GM21786 (cell line): ENCODE measurements around the gene LGALSL.
A peak's percentile ranks its signal among the peaks of the same experiment; 100 is the strongest.

ENCODE experiments used
- ATAC-seq: cut with Tn5 transposase; IDR thresholded peaks from one replicate; pipeline ENCODE4 v1.9.1; 2021; ENCODE audit not compliant: unreplicated experiment

The LGALSL gene

GRCh38 chr2:64470071-64470470 is 16.1 kb downstream of the LGALSL start:
- no peak for ATAC-seq

DNA sequence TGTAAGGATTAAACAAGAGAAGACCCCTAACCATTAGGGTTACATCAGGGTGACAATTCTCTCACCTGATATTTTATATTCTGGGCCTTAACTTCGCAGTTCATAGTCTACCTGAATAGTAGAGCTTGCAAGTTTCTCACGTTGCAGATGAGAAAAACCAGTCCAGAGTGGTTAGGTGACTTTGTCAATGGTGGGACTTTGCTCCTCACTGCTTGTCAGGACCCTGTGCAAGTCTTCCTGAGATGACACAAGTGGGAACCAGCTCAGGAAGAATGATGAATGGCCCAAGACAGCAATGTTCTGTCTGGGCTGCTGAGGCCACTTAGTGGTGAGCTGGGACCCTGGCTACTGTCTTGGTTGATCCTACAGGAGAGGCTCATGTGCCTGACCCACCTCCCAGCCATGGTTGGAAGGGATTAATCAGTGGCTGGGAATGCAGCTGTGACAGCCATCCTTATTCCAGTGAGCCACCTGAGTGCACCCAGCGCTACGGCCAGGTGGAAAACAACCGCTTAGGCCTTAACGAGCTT is 16.9 kb downstream of the LGALSL start:
- no peak for ATAC-seq

DNA sequence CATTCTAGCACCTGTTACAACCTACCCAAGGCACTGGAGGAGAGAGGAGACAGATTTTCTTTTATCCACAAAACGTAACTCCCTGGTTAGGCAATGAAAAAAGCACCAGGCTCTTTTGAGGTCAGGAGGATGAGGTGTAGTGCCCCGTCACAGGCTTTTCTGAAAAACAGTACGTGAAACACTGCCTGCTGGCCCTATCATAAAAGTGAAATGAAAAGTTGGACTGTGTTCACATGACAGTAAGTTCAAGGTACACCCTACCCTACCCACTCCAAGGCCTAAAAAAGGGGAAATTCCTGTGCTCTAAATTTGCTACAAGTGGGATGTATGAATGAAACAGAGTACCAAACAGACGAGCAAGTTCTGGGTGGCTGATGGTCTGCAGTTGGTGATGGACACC is 17.6 kb downstream of the LGALSL start:
- no peak for ATAC-seq

DNA sequence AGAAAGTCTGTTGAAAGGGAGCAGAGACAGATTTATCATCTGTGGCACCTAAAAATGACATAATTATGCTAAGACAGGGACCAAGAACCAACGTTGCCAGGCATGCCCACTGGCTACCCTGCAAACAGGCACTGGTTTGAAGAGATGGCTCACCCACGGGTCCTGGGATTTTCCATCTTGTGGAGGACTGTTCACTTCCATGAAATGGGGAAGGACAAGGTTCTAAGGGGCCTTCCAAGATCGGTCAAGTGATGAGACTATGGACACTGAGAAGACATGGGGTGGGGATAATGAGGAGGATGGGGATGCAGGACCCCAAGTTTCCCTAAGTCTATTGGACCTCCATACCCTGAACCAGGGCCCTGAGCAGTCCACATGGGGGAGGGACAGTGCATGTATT is 18.9 kb downstream of the LGALSL start:
- ATAC-seq: no peak

DNA sequence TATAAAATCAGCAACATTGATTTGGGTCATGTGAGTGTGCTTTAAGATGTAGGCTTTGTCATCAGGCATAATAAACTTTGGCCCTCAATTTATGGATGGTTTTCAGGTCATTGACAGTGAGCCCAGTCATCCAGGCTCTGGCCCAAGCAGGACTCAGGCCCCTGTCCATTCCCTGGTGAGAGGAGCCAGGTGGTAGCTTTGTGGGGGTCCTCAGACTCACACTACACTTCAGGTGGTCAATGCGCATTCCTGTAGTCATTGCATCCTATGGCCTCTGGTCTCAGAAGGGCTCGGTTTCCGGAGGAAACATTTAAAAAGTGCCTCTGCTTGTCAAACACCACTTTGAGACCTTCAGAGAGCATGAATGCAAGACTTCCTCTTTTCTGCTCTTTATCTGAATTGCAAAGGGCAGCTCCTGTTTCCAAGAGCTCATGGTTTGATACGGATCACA is 20.2 kb downstream of the LGALSL start:
- ATAC-seq: no peak

GRCh38 chr2:64474636-64475035 is 20.7 kb downstream of the LGALSL start:
- ATAC-seq: no peak

GRCh38 chr2:64477037-64477436 is 23.1 kb downstream of the LGALSL start:
- no peak for ATAC-seq

GRCh38 chr2:64477979-64478378 is 24.0 kb downstream of the LGALSL start:
- ATAC-seq: no peak

DNA sequence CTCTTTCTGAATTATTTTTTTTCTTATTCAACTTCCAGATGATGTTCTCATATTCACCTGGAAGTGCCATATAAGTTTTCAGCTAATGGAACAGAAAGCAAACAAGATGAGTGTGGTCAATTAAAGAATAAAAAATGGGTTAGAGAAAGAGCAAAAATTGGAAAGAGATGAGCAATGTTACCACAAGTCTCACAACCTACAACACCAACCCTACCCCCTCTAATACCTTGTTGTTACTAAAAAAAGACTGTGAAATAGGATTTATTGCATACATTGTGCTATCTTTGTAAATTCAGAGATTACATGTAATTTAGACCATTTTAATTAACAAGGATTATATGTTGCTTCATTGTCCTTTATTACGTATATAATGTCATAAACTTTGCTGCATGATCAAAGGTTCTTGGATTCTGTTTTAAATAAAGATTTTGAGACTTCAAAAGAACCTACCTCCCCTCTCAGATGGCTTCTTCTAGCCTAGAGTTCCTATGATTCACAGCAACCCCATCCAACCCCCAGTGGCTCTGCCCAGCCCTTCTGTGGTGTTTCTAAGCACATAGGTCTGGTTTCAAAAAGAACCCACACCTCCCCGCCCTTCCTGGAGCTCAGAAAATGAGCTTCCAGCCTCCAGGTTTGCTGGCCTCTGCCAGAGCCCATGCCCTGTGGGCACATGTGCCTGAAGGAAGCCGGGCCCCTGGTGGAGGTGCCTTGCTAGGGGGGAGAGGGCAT is 24.7 kb downstream of the LGALSL start:
- no peak for ATAC-seq

GRCh38 chr2:64479259-64480117 is 25.5 kb downstream of the LGALSL start:
- ATAC-seq: no peak

GRCh38 chr2:64481665-64482064 is 27.7 kb downstream of the LGALSL start:
- ATAC-seq: no peak

DNA sequence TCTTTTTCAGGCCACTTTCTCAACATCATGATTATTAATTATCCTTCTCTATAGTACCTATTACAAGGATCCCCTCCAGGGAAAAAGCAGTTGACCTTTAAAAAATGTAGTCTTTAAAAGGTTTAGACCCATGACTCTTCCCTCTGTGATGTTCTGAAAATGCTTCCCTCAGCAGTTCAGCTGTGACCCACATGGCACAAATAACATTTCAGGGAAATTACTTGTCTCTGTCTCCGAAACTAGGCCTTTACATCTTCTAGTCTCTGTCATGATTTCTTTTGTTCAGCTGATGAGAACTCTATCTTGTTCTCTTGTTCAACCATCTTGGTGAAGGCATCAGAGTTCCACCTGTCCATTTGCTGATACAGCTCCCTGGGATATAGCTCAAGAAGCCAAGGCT is 28.3 kb downstream of the LGALSL start:
- ATAC-seq: no peak

- no peak for ATAC-seq
Observed at GRCh38 chr2:64482765-64483504, 29.0 kb downstream of the LGALSL start.

- no peak for ATAC-seq
Observed at GRCh38 chr2:64485331-64485730, 31.4 kb downstream of the LGALSL start.

DNA sequence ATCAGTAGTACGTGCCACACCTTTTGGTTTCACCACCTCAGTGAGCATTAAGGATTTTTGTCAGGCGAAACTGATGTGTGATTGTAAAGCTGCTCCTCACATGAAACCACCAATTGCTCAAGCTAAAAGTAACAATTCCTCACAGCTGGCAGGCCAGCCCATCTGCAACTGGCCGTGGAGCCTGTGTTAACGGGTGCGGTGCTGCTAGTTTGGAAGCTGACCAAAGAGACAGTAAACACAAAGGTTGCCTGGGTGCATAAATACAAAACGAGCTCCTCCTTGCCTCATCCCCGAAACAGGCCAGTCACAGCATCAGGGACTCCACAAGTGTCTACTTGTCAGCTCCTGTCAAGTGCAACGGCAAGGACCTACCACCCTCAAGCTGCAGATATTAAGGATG is 32.0 kb downstream of the LGALSL start:
- no peak for ATAC-seq

DNA sequence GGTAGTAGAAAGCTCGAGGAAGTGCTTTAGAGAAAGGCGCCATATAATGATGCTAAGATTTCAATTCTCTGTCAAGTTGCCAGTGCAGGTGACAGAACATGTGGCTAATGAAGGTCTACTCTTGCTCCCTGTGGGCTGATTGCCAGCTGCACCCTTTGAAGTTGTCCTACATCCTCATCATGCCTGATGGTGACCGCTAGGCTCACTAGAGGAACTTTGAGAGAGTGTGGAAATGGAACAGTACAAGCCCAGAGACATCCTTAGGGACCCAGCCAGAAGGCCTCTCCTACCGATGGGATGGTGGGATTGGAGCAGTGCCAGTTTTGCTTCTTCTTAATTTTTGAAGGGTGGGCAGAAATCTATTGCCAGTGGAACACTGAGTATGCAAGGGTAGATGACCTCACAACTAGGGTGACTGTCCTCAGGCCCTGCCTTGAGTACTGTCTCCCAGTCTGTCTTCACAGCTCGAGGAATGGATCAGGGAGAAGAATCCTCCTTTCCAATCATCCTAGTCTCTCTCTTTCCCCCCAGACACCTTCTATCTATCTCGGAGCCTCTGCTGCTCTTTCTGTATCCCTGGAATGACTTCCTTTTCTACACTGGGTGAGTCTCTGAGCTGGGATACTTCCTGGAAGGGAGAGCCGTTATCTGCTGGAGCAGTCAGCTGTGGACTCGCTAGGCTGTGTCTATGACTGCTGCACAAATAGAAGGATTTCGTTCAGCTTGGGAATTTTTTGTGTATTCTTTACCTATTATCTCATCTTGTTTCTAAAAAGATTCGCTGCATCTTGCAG is 33.5 kb downstream of the LGALSL start:
- no peak for ATAC-seq

DNA sequence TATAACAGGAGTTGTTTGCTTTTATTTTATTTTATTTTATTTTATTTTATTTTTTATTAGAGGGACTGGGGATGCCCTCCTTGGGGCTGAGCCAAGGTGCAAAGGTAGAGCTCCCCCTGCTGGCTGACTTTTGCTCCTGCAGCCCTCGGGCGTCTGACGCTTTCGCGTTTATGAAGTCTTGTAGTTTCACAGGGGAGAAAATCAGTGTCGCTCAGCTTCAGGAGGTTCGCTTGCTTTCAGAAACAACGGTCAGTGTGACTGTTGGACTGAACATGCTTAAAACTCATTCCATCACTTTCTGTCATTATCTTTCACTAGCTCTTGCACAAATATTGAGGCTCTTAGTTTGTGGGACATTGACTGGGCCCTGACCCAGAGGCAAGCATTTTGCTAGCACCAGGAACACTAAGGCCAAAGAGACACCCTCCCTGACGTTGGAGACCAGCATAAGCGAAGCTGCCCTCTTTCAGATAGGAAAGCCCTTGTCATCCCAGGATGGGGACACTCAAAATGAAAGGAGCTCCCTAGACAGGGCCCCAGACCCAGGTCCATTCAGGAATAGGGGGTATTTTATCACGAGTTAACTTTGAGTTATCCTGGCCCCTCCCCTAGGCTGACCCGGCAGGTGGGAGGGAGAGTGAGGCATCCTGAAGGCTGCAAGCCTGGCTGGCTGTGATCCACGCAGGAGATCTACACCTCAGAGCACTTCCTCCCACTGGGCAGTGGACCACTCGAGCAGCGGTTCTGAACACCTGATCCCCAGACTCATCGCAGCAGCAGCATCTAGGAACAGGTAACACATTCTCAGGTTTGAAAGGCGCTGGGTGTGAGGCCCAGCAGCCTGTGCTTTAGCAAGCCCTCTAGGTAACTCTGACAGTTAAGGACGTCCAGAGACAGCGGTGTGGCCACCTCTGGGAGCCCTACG is 34.4 kb downstream of the LGALSL start:
- peak; percentile 60 for ATAC-seq

DNA sequence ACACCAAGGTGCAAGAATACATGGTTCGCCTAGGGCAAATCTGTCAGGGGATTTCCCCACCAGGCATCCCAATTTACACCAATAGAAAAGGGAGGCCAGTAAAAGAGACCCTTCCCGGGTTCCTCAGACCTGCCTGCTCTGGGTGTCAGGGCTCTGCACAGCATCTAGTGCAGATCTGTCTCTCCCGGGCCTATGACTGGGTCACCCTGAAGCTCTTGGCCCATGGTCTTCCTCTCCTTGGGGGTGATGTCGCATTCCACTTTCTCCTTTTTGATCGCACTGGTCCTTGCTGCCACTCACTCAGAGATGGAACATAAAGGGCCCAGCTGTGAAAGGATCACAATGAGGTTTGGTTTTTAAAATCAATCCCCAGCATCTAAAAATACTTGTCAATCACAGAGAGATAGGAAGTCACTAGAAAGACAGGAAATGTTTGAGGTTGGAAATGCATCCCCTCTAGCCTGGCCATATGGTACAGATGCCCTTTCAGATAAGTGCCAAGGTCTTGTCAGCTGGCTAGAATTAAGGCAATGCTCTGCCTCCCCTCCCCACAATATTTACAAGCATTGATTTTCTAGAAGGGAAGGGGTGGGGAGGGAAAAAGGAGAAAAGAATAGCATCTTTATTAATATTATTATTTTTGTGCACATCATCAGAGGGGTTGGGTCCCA is 35.3 kb downstream of the LGALSL start:
- no peak for ATAC-seq

- no peak for ATAC-seq
Observed at GRCh38 chr2:64491426-64491825, 37.5 kb downstream of the LGALSL start.
